GM18502 (cell line): ENCODE results near the gene RBM39.
"Not testable (repeated sequence)": the region's sequence is repeated elsewhere in the genome, so short reads cannot be mapped to it uniquely, and the experiment has no call there.

Experiments
- ATAC-seq: cut with Tn5 transposase; IDR thresholded peaks from one replicate; pipeline ENCODE4 v1.9.1; 2021; ENCODE audit warnings: mild to moderate bottlenecking; ENCODE audit not compliant: unreplicated experiment, poor library complexity

The RBM39 gene

GRCh38 chr20:35729836-35730582 lies 12.1 kb downstream of the RBM39 start:
- no peak for ATAC-seq

GRCh38 chr20:35729283-35729807 lies 12.7 kb downstream of the RBM39 start:
- no peak for ATAC-seq

GRCh38 chr20:35726842-35727711 lies 15.0 kb downstream of the RBM39 start:
- no peak for ATAC-seq

GRCh38 chr20:35724321-35725230 lies 17.5 kb downstream of the RBM39 start:
- no peak for ATAC-seq

- ATAC-seq = not testable (repeated sequence)
Measured at GRCh38 chr20:35723652-35724320, 18.3 kb downstream of the RBM39 start.

GRCh38 chr20:35723275-35723639 lies 18.8 kb downstream of the RBM39 start:
- not testable (repeated sequence) for ATAC-seq

GRCh38 chr20:35721621-35722020 lies 20.4 kb downstream of the RBM39 start:
- no peak for ATAC-seq

GRCh38 chr20:35721219-35721618 lies 20.8 kb downstream of the RBM39 start:
- no peak for ATAC-seq

- no peak for ATAC-seq
Measured at GRCh38 chr20:35720165-35721123, 21.6 kb downstream of the RBM39 start.

GRCh38 chr20:35719717-35720116 lies 22.3 kb downstream of the RBM39 start:
- ATAC-seq = no peak

GRCh38 chr20:35718972-35719635 lies 23.0 kb downstream of the RBM39 start:
- ATAC-seq = no peak

GRCh38 chr20:35718321-35718720 lies 23.7 kb downstream of the RBM39 start:
- not testable (repeated sequence) for ATAC-seq

- no peak for ATAC-seq
Measured at GRCh38 chr20:35716330-35716729, 25.7 kb downstream of the RBM39 start.

- ATAC-seq = no peak
Measured at GRCh38 chr20:35715652-35716051, 26.4 kb downstream of the RBM39 start.

GRCh38 chr20:35714127-35714526 lies 27.9 kb downstream of the RBM39 start:
- no peak for ATAC-seq

GRCh38 chr20:35713120-35713519 lies 28.9 kb downstream of the RBM39 start:
- ATAC-seq = not testable (repeated sequence)

GRCh38 chr20:35711588-35712209 lies 30.4 kb downstream of the RBM39 start:
- ATAC-seq = no peak
